ENCODE measurements around the gene KDM3B. TPM values are rescaled to one million over a fixed set of nuclear protein-coding genes. Genes with fewer than 3 reads are reported as not detected.
"Not testable (repeated sequence)": the region's sequence is repeated elsewhere in the genome, so short reads cannot be mapped to it uniquely, and the experiment has no call there.

KDM3B gene
- polyA plus RNA-seq, 2 donors: 18.7 to 20.7 TPM

- Histone ChIP-seq H3K4me3 (ENCODE audit: low read depth in 1 of 2, low read length in 2 of 2) (no peak overlapping the region), H3K9me3 (ENCODE audit: control insufficient read depth in 2 of 2, insufficient read depth in 1 of 2, low read depth in 1 of 2, low read length in 1 of 2) (no peaks in the 10 kb centered on the region), H3K4me1 (ENCODE audit: control insufficient read depth in 2 of 2, insufficient read depth in 2 of 2, low read length in 1 of 2) (no peaks in the 10 kb centered on the region), H3K36me3 (ENCODE audit: control insufficient read depth in 2 of 2, insufficient read depth in 2 of 2, low read length in 1 of 2) (peaks cover 6 to 16% of the 10 kb centered on the region in 2 donors), H3K27me3 (ENCODE audit: control insufficient read depth in 1 of 2, insufficient read depth in 2 of 2, low read length in 2 of 2) (no peaks in the 10 kb centered on the region), H3K27ac (ENCODE audit: low read depth in 2 of 2, low read length in 1 of 2) (no peak overlapping the region)
- WGBS, 2 donors: 89 to 91% methylated on average over 1 of the region's 1 CpG
These were observed 33.2 kb downstream of the KDM3B start for GRCh38 chr5:138385660-138386059.

GRCh38 chr5:138386290-138386689 lies 33.8 kb downstream of the KDM3B start:
- Histone ChIP-seq H3K4me3 (ENCODE audit: low read depth in 1 of 2, low read length in 2 of 2) (no peak overlapping the region), H3K36me3 (ENCODE audit: control insufficient read depth in 2 of 2, insufficient read depth in 2 of 2, low read length in 1 of 2) (peaks cover 9 to 20% of the 10 kb centered on the region in 2 donors), H3K27me3 (ENCODE audit: control insufficient read depth in 1 of 2, insufficient read depth in 2 of 2, low read length in 2 of 2) (no peaks in the 10 kb centered on the region), H3K4me1 (ENCODE audit: control insufficient read depth in 2 of 2, insufficient read depth in 2 of 2, low read length in 1 of 2) (no peaks in the 10 kb centered on the region), H3K9me3 (ENCODE audit: control insufficient read depth in 2 of 2, insufficient read depth in 1 of 2, low read depth in 1 of 2, low read length in 1 of 2) (no peaks in the 10 kb centered on the region), H3K27ac (ENCODE audit: low read depth in 2 of 2, low read length in 1 of 2) (no peak overlapping the region)
- WGBS, 2 donors: 89 to 93% methylated on average over 10 of the region's 10 CpGs

- Histone ChIP-seq H3K36me3 (ENCODE audit: control insufficient read depth in 2 of 2, insufficient read depth in 2 of 2, low read length in 1 of 2) (peaks cover 10 to 29% of the 10 kb centered on the region in 2 donors), H3K27ac (ENCODE audit: low read depth in 2 of 2, low read length in 1 of 2) (no peak overlapping the region), H3K27me3 (ENCODE audit: control insufficient read depth in 1 of 2, insufficient read depth in 2 of 2, low read length in 2 of 2) (no peaks in the 10 kb centered on the region), H3K4me1 (ENCODE audit: control insufficient read depth in 2 of 2, insufficient read depth in 2 of 2, low read length in 1 of 2) (no peaks in the 10 kb centered on the region), H3K4me3 (ENCODE audit: low read depth in 1 of 2, low read length in 2 of 2) (no peak overlapping the region), H3K9me3 (ENCODE audit: control insufficient read depth in 2 of 2, insufficient read depth in 1 of 2, low read depth in 1 of 2, low read length in 1 of 2) (no peaks in the 10 kb centered on the region)
- 87 to 94% methylated on average over 3 of the region's 3 CpGs for WGBS, 2 donors
These were observed 36.8 kb downstream of the KDM3B start for GRCh38 chr5:138389332-138389731.

GRCh38 chr5:138389911-138390310 lies 37.4 kb downstream of the KDM3B start:
- H3K4me3 ChIP-seq (ENCODE audit: low read depth in 1 of 2, low read length in 2 of 2); H3K4me1 ChIP-seq (ENCODE audit: control insufficient read depth in 2 of 2, insufficient read depth in 2 of 2, low read length in 1 of 2); H3K27me3 ChIP-seq (ENCODE audit: control insufficient read depth in 1 of 2, insufficient read depth in 2 of 2, low read length in 2 of 2); H3K27ac ChIP-seq (ENCODE audit: low read depth in 2 of 2, low read length in 1 of 2); H3K9me3 ChIP-seq (ENCODE audit: control insufficient read depth in 2 of 2, insufficient read depth in 1 of 2, low read depth in 1 of 2, low read length in 1 of 2): not testable (repeated sequence)
- peaks cover 10 to 30% of the 10 kb centered on the region in 2 donors for H3K36me3 ChIP-seq (ENCODE audit: control insufficient read depth in 2 of 2, insufficient read depth in 2 of 2, low read length in 1 of 2)
- WGBS, 2 donors: 93 to 94% methylated on average over 10 of the region's 10 CpGs

- peaks cover 14 to 21% of the 10 kb centered on the region in 2 donors for H3K36me3 ChIP-seq (ENCODE audit: control insufficient read depth in 2 of 2, insufficient read depth in 2 of 2, low read length in 1 of 2)
- no peaks in the 10 kb centered on the region for H3K4me1 ChIP-seq (ENCODE audit: control insufficient read depth in 2 of 2, insufficient read depth in 2 of 2, low read length in 1 of 2)
- H3K4me3 ChIP-seq (ENCODE audit: low read depth in 1 of 2, low read length in 2 of 2): no peak overlapping the region
- 75 to 77% methylated on average over 9 of the region's 9 CpGs for WGBS, 2 donors
- no peak overlapping the region for H3K27ac ChIP-seq (ENCODE audit: low read depth in 2 of 2, low read length in 1 of 2)
- no peaks in the 10 kb centered on the region for H3K9me3 ChIP-seq (ENCODE audit: control insufficient read depth in 2 of 2, insufficient read depth in 1 of 2, low read depth in 1 of 2, low read length in 1 of 2)
- no peaks in the 10 kb centered on the region for H3K27me3 ChIP-seq (ENCODE audit: control insufficient read depth in 1 of 2, insufficient read depth in 2 of 2, low read length in 2 of 2)
These were observed 39.4 kb downstream of the KDM3B start for GRCh38 chr5:138391859-138392386.

- Histone ChIP-seq H3K27me3 (ENCODE audit: control insufficient read depth in 1 of 2, insufficient read depth in 2 of 2, low read length in 2 of 2) (no peaks in the 10 kb centered on the region), H3K27ac (ENCODE audit: low read depth in 2 of 2, low read length in 1 of 2) (no peak overlapping the region), H3K4me1 (ENCODE audit: control insufficient read depth in 2 of 2, insufficient read depth in 2 of 2, low read length in 1 of 2) (no peaks in the 10 kb centered on the region), H3K36me3 (ENCODE audit: control insufficient read depth in 2 of 2, insufficient read depth in 2 of 2, low read length in 1 of 2) (peaks cover 0 to 23% of the 10 kb centered on the region in 2 donors), H3K4me3 (ENCODE audit: low read depth in 1 of 2, low read length in 2 of 2) (no peak overlapping the region), H3K9me3 (ENCODE audit: control insufficient read depth in 2 of 2, insufficient read depth in 1 of 2, low read depth in 1 of 2, low read length in 1 of 2) (no peaks in the 10 kb centered on the region)
These were observed 50.2 kb downstream of the KDM3B start for GRCh38 chr5:138402640-138403039.

- Histone ChIP-seq H3K4me3 (ENCODE audit: low read depth in 1 of 2, low read length in 2 of 2) (no peak overlapping the region), H3K9me3 (ENCODE audit: control insufficient read depth in 2 of 2, insufficient read depth in 1 of 2, low read depth in 1 of 2, low read length in 1 of 2) (no peaks in the 10 kb centered on the region), H3K27me3 (ENCODE audit: control insufficient read depth in 1 of 2, insufficient read depth in 2 of 2, low read length in 2 of 2) (no peaks in the 10 kb centered on the region), H3K4me1 (ENCODE audit: control insufficient read depth in 2 of 2, insufficient read depth in 2 of 2, low read length in 1 of 2) (no peaks in the 10 kb centered on the region), H3K27ac (ENCODE audit: low read depth in 2 of 2, low read length in 1 of 2) (no peak overlapping the region), H3K36me3 (ENCODE audit: control insufficient read depth in 2 of 2, insufficient read depth in 2 of 2, low read length in 1 of 2) (peaks cover 0 to 11% of the 10 kb centered on the region in 2 donors)
- 43 to 53% methylated on average over 5 of the region's 5 CpGs for WGBS, 2 donors
These were observed 55.5 kb downstream of the KDM3B start for GRCh38 chr5:138408023-138408422.

GRCh38 chr5:138410996-138411640 lies 58.6 kb downstream of the KDM3B start:
- H3K27me3 ChIP-seq (ENCODE audit: control insufficient read depth in 1 of 2, insufficient read depth in 2 of 2, low read length in 2 of 2); H3K4me1 ChIP-seq (ENCODE audit: control insufficient read depth in 2 of 2, insufficient read depth in 2 of 2, low read length in 1 of 2); H3K27ac ChIP-seq (ENCODE audit: low read depth in 2 of 2, low read length in 1 of 2); H3K4me3 ChIP-seq (ENCODE audit: low read depth in 1 of 2, low read length in 2 of 2); H3K9me3 ChIP-seq (ENCODE audit: control insufficient read depth in 2 of 2, insufficient read depth in 1 of 2, low read depth in 1 of 2, low read length in 1 of 2): not testable (repeated sequence)
- H3K36me3 ChIP-seq (ENCODE audit: control insufficient read depth in 2 of 2, insufficient read depth in 2 of 2, low read length in 1 of 2): peaks cover 0 to 13% of the 10 kb centered on the region in 2 donors
- 81 to 82% methylated on average over 13 of the region's 14 CpGs for WGBS, 2 donors

GRCh38 chr5:138418444-138418843 lies 66.0 kb downstream of the KDM3B start:
- no peaks in the 10 kb centered on the region for H3K4me1 ChIP-seq (ENCODE audit: control insufficient read depth in 2 of 2, insufficient read depth in 2 of 2, low read length in 1 of 2)
- no peak overlapping the region for H3K4me3 ChIP-seq (ENCODE audit: low read depth in 1 of 2, low read length in 2 of 2)
- H3K27me3 ChIP-seq (ENCODE audit: control insufficient read depth in 1 of 2, insufficient read depth in 2 of 2, low read length in 2 of 2): no peaks in the 10 kb centered on the region
- H3K9me3 ChIP-seq (ENCODE audit: control insufficient read depth in 2 of 2, insufficient read depth in 1 of 2, low read depth in 1 of 2, low read length in 1 of 2): no peaks in the 10 kb centered on the region
- no peak overlapping the region for H3K27ac ChIP-seq (ENCODE audit: low read depth in 2 of 2, low read length in 1 of 2)
- peaks cover 6 to 24% of the 10 kb centered on the region in 2 donors for H3K36me3 ChIP-seq (ENCODE audit: control insufficient read depth in 2 of 2, insufficient read depth in 2 of 2, low read length in 1 of 2)
- WGBS, 2 donors: 80 to 84% methylated on average over 2 of the region's 2 CpGs

GRCh38 chr5:138425079-138425478 lies 72.6 kb downstream of the KDM3B start:
- peaks cover 8 to 22% of the 10 kb centered on the region in 2 donors for H3K36me3 ChIP-seq (ENCODE audit: control insufficient read depth in 2 of 2, insufficient read depth in 2 of 2, low read length in 1 of 2)
- H3K9me3 ChIP-seq (ENCODE audit: control insufficient read depth in 2 of 2, insufficient read depth in 1 of 2, low read depth in 1 of 2, low read length in 1 of 2): no peaks in the 10 kb centered on the region
- no peaks in the 10 kb centered on the region for H3K4me1 ChIP-seq (ENCODE audit: control insufficient read depth in 2 of 2, insufficient read depth in 2 of 2, low read length in 1 of 2)
- no peaks in the 10 kb centered on the region for H3K27me3 ChIP-seq (ENCODE audit: control insufficient read depth in 1 of 2, insufficient read depth in 2 of 2, low read length in 2 of 2)
- no peak overlapping the region for H3K4me3 ChIP-seq (ENCODE audit: low read depth in 1 of 2, low read length in 2 of 2)
- 88 to 97% methylated on average over 1 of the region's 1 CpG for WGBS, 2 donors
- no peak overlapping the region for H3K27ac ChIP-seq (ENCODE audit: low read depth in 2 of 2, low read length in 1 of 2)
